CD4-positive, alpha-beta T cell (primary cell): ENCODE measurements around the gene HDLBP. TPM values are rescaled to one million over a fixed set of nuclear protein-coding genes. Genes with fewer than 3 reads are reported as not detected.

Source experiments
- ATAC-seq: fragments of 200-7000 bp; cut with Tn5 transposase; one replicate; pipeline ENCODE4 v1.10.0; 2022; ENCODE audit warnings: mild to moderate bottlenecking; ENCODE audit not compliant: poor library complexity
- CTCF ChIA-PET: fragments of 350-600 bp; sonication (Branson Sonifier 250); formaldehyde crosslinking; loops from one replicate; lab custom pipeline; 2021; ENCODE audit warnings: antibody characterized with exemption, inconsistent platforms; lab: Charles Lee
- POLR2A ChIA-PET: fragments of 350-600 bp; sonication (Branson Sonifier 250); formaldehyde crosslinking; loops from one replicate; lab custom pipeline; 2021; ENCODE audit warnings: antibody characterized with exemption, inconsistent platforms; lab: Charles Lee
- DNase-seq, 14 experiments: peaks; one replicate each; pipeline ENCODE4 v3.0.0-alpha.2; 2013 to 2020; ENCODE audit warnings: mixed read lengths in 2 of 14
- H3K27ac ChIP-seq, 2 donors: one replicate each; pipeline versions ENCODE4 v1.5.1 to v1.7.0; 2013; ENCODE audit warnings: low read length in 2 of 2, low read depth in 1 of 2, mild to moderate bottlenecking in 1 of 2
- H3K27me3 ChIP-seq, 2 experiments: 1 replicate in 1 of 2; 2 replicates in 1 of 2; pipeline versions ENCODE4 v1.6.1 to v1.7.0; 2013; ENCODE audit warnings: low read length in 2 of 2, control low read depth in 1 of 2, mild to moderate bottlenecking in 1 of 2, moderate library complexity in 1 of 2; ENCODE audit not compliant: insufficient read depth in 2 of 2, control insufficient read depth in 1 of 2
- H3K36me3 ChIP-seq: one replicate; pipeline ENCODE4 v1.6.1; 2013; ENCODE audit warnings: low read length, control low read depth; ENCODE audit not compliant: insufficient read depth
- H3K4me1 ChIP-seq: one replicate; pipeline ENCODE4 v1.6.1; 2013; ENCODE audit warnings: low read length, control low read depth; ENCODE audit not compliant: insufficient read depth
- H3K4me3 ChIP-seq: one replicate; pipeline ENCODE4 v1.5.1; 2013; ENCODE audit warnings: mild to moderate bottlenecking, low read length, moderate library complexity
- H3K9me3 ChIP-seq, 2 experiments: 1 replicate in 1 of 2; 2 replicates in 1 of 2; pipeline versions ENCODE4 v1.6.1 to v1.7.0; 2013; ENCODE audit warnings: low read length in 2 of 2, mild to moderate bottlenecking in 2 of 2, control low read depth in 1 of 2, moderate library complexity in 1 of 2; ENCODE audit not compliant: control insufficient read depth in 1 of 2, insufficient read depth in 1 of 2
- H3K27ac Mint-ChIP-seq: one replicate; pipeline ENCODE4 v1.8.0; 2020; ENCODE audit warnings: mixed read lengths
- H3K27me3 Mint-ChIP-seq: one replicate; pipeline ENCODE4 v1.8.0; 2021; ENCODE audit warnings: mixed read lengths
- H3K36me3 Mint-ChIP-seq: one replicate; pipeline ENCODE4 v1.8.0; 2021; ENCODE audit warnings: low read depth, mixed read lengths
- H3K4me1 Mint-ChIP-seq: one replicate; pipeline ENCODE4 v1.8.0; 2021; ENCODE audit warnings: low read depth, mixed read lengths
- H3K4me3 Mint-ChIP-seq: one replicate; pipeline ENCODE4 v1.8.0; 2020; ENCODE audit warnings: mild to moderate bottlenecking, mixed read lengths
- H3K9me3 Mint-ChIP-seq: one replicate; pipeline ENCODE4 v1.8.0; 2020; ENCODE audit warnings: mixed read lengths
- CTCF ChIP-seq: fragments of 200-600 bp; IDR thresholded peaks from one replicate; pipeline ENCODE4 v1.8.0; 2022; ENCODE audit warnings: antibody characterized with exemption, mild to moderate bottlenecking
- intact Hi-C, 2 experiments: fragments of 100-400 bp; cut with DNase I in 1 of 2; cut with micrococcal nuclease in 1 of 2; formaldehyde crosslinking; loops; one replicate each; pipeline versions ENCODE4 v1.15.1 to v1.9.0; 2023 to 2025; cut with DNase I, micrococcal nuclease
- total RNA-seq, 174 experiments: library from RNA in 2 of 174; stranded (reverse) in 2 of 174; gene quantifications; one replicate each; pipeline ENCODE4 v1.2.3 and lab custom pipeline; 2021 to 2026

HDLBP gene
- total RNA-seq, 2 experiments from 2014 or later, result 82.0 to 97.9 TPM

- H3K4me1 ChIP-seq, result no peaks in the 10 kb centered on the region
- no peak overlapping the region for H3K27ac Mint-ChIP-seq
- H3K36me3 Mint-ChIP-seq, result peaks cover 95% of the 10 kb centered on the region
- H3K4me3 ChIP-seq, result no peak overlapping the region
- no peaks in the 10 kb centered on the region for H3K27me3 ChIP-seq
- ATAC-seq (no peak), DNase-seq (no peak)
- no peak for TF ChIP-seq CTCF
- H3K9me3 ChIP-seq, result peaks cover 0 to 3% of the 10 kb centered on the region in 2 experiments
- no peak overlapping the region for H3K27ac ChIP-seq
- H3K27me3 Mint-ChIP-seq, result no peaks in the 10 kb centered on the region
- ChIA-PET CTCF (no interaction called here), POLR2A (no interaction called here)
- H3K4me1 Mint-ChIP-seq, result no peaks in the 10 kb centered on the region
- H3K9me3 Mint-ChIP-seq, result no peaks in the 10 kb centered on the region
- peaks cover 94% of the 10 kb centered on the region for H3K36me3 ChIP-seq
- H3K4me3 Mint-ChIP-seq, result no peak overlapping the region
- intact Hi-C loops, result no loop called here
Observed at GRCh38 chr2:241234066-241234790, 81.2 kb downstream of the HDLBP start.

- H3K9me3 Mint-ChIP-seq, result no peaks in the 10 kb centered on the region
- no peaks in the 10 kb centered on the region for H3K4me1 Mint-ChIP-seq
- H3K36me3 Mint-ChIP-seq, result peaks cover 92% of the 10 kb centered on the region
- no peaks in the 10 kb centered on the region for H3K27me3 ChIP-seq
- peaks cover 0 to 4% of the 10 kb centered on the region in 2 experiments for H3K9me3 ChIP-seq
- no peak overlapping the region for H3K4me3 ChIP-seq
- H3K36me3 ChIP-seq, result peaks cover 93% of the 10 kb centered on the region
- TF ChIP-seq CTCF, result no peak
- CTCF ChIA-PET, result no interaction called here
- H3K4me1 ChIP-seq, result no peaks in the 10 kb centered on the region
- no peak overlapping the region for H3K27ac Mint-ChIP-seq
- intact Hi-C loops, result no loop called here
- POLR2A ChIA-PET, result no interaction called here
- no peak for ATAC-seq
- no peaks in the 10 kb centered on the region for H3K27me3 Mint-ChIP-seq
- H3K27ac ChIP-seq, result no peak overlapping the region
- no peak overlapping the region for H3K4me3 Mint-ChIP-seq
- DNase-seq, result no peak
Observed at GRCh38 chr2:241232736-241233575, 82.5 kb downstream of the HDLBP start.

GRCh38 chr2:241230435-241230834 lies 85.0 kb downstream of the HDLBP start:
- no peaks in the 10 kb centered on the region for H3K27me3 ChIP-seq
- no peaks in the 10 kb centered on the region for H3K4me1 ChIP-seq
- CTCF ChIA-PET, result no interaction called here
- ATAC-seq, result no peak
- H3K4me3 ChIP-seq, result no peak overlapping the region
- Mint-ChIP-seq H3K27me3 (no peaks in the 10 kb centered on the region), H3K9me3 (no peaks in the 10 kb centered on the region), H3K4me3 (no peak overlapping the region), H3K36me3 (peaks cover 76% of the 10 kb centered on the region), H3K27ac (no peak overlapping the region), H3K4me1 (no peaks in the 10 kb centered on the region)
- POLR2A ChIA-PET, result no interaction called here
- H3K27ac ChIP-seq, result no peak overlapping the region
- intact Hi-C loops, result no loop called here
- peaks cover 75% of the 10 kb centered on the region for H3K36me3 ChIP-seq
- DNase-seq, result no peak
- peaks cover 0 to 4% of the 10 kb centered on the region in 2 experiments for H3K9me3 ChIP-seq
- no peak for TF ChIP-seq CTCF
